ENCODE data around the gene TP53TG3C. TPM values are rescaled to one million over a fixed set of nuclear protein-coding genes. Genes with fewer than 3 reads are reported as not detected.
"Not testable (repeated sequence)": the region's sequence is repeated elsewhere in the genome, so short reads cannot be mapped to it uniquely, and the experiment has no call there.

Gene TP53TG3C, protein sequence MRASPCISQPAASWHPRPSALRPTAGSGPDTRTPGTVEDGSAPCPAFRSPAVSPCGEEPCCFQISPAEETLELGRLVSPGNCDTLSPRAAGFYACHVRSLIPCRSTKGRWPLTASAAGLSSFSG
- not detected in 2 replicates for total RNA-seq

DNA sequence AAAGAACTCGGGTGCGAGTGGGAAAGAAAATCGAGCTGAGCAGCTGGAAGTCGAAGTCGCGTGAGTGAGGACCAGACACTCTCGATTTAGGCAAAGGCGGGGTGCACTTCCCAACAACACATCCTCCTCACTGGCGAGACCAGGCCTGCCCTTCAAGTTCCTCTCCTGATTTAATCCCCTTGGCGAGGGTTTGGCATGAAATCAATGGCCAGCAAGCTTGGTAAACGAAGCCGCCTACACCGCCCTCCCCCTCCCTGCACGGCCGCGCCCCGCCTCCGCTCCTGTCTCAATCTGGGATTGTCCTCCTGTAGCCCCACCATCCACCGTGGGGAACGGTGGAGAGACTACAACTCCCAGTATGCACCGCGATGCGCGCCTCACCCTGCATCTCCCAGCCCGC is at the start of gene TP53TG3C:
Gene TP53TG3C (plus strand): TSS at position 301 of the 400 bp plus-strand sequence. CDS start 68 bp downstream, at position 369.
- not testable (repeated sequence) for H3K27me3 ChIP-seq (ENCODE audit: control insufficient read depth, insufficient read depth, low read length); H3K36me3 ChIP-seq (ENCODE audit: control insufficient read depth, insufficient read depth, low read length); DNase-seq (ENCODE audit: low read depth); H3K4me3 ChIP-seq (ENCODE audit: low read depth, low read length); FAIRE-seq

Other genes with a start within 250 kb of the TP53TG3C start
- not detected in 2 replicates for gene TP53TG3E, start 110.1 kb downstream of the TP53TG3C start, total RNA-seq
- gene TP53TG3B, start 166.6 kb downstream of the TP53TG3C start, total RNA-seq, result not detected in 2 replicates